ENCODE data around the gene OR52A5. TPM values are rescaled to one million over a fixed set of nuclear protein-coding genes. Genes with fewer than 3 reads are reported as not detected.
"Not testable (repeated sequence)": the region's sequence is repeated elsewhere in the genome, so short reads cannot be mapped to it uniquely, and the experiment has no call there.

The OR52A5 gene
- total RNA-seq (2014; rRNA removed; shearing (Covaris generic)): not detected in 2 replicates
- polyA plus RNA-seq (2015; cell fraction: cytosol; rRNA removed): not detected in 2 replicates
- not detected in 2 replicates for polyA plus RNA-seq (2015; cell fraction: nucleus; rRNA removed)

- DNase-seq (ENCODE audit: low read depth): no peak
Measured at GRCh38 chr11:5137996-5138395, at the start of gene OR52A5. Gene OR52A5 (minus strand): TSS chr11:5138356. CDS start chr11:5132642, 5,714 bp downstream.

GRCh38 chr11:5178046-5178837, 40.1 kb upstream of the OR52A5 start:
- no peak for DNase-seq (ENCODE audit: low read depth)

GRCh38 chr11:5174934-5175333, 36.8 kb upstream of the OR52A5 start:
- no peak for DNase-seq (ENCODE audit: low read depth)

GRCh38 chr11:5171856-5172255, 33.7 kb upstream of the OR52A5 start:
- DNase-seq (ENCODE audit: low read depth): no peak

- DNase-seq (ENCODE audit: low read depth): not testable (repeated sequence)
Measured at GRCh38 chr11:5165898-5166297, 27.7 kb upstream of the OR52A5 start.

GRCh38 chr11:5164807-5165206, 26.7 kb upstream of the OR52A5 start:
- not testable (repeated sequence) for DNase-seq (ENCODE audit: low read depth)

GRCh38 chr11:5161045-5161444, 22.9 kb upstream of the OR52A5 start:
- DNase-seq (ENCODE audit: low read depth): not testable (repeated sequence)

GRCh38 chr11:5160217-5160616, 22.1 kb upstream of the OR52A5 start:
- DNase-seq (ENCODE audit: low read depth): not testable (repeated sequence)

- DNase-seq (ENCODE audit: low read depth): no peak
Measured at GRCh38 chr11:5159806-5160205, 21.6 kb upstream of the OR52A5 start.

- no peak for DNase-seq (ENCODE audit: low read depth)
Measured at GRCh38 chr11:5154657-5155056, 16.5 kb upstream of the OR52A5 start, which contains the start of gene OR52A1. Gene OR52A1 (minus strand): TSS chr11:5154757. CDS start chr11:5152369, 2,388 bp downstream.

GRCh38 chr11:5153574-5154431, 15.6 kb upstream of the OR52A5 start:
- DNase-seq (ENCODE audit: low read depth): no peak

GRCh38 chr11:5151713-5152153, 13.6 kb upstream of the OR52A5 start:
- no peak for DNase-seq (ENCODE audit: low read depth)

- DNase-seq (ENCODE audit: low read depth): not testable (repeated sequence)
Measured at GRCh38 chr11:5144206-5144605, 6.0 kb upstream of the OR52A5 start.

- no peak for DNase-seq (ENCODE audit: low read depth)
Measured at GRCh38 chr11:5137014-5137413, 1.1 kb downstream of the OR52A5 start.

GRCh38 chr11:5136261-5136660, 1.9 kb downstream of the OR52A5 start:
- no peak for DNase-seq (ENCODE audit: low read depth)

- DNase-seq (ENCODE audit: low read depth): no peak
Measured at GRCh38 chr11:5131584-5132335, 6.4 kb downstream of the OR52A5 start.

GRCh38 chr11:5129457-5129877, 8.7 kb downstream of the OR52A5 start:
- DNase-seq (ENCODE audit: low read depth): no peak

GRCh38 chr11:5124891-5125620, 13.1 kb downstream of the OR52A5 start:
- no peak for DNase-seq (ENCODE audit: low read depth)

GRCh38 chr11:5123802-5124521, 14.2 kb downstream of the OR52A5 start:
- peak; percentile 58 for DNase-seq (ENCODE audit: low read depth)

- DNase-seq (ENCODE audit: low read depth): no peak
Measured at GRCh38 chr11:5118893-5119292, 19.3 kb downstream of the OR52A5 start.
